GM12801 (cell line): Measurements from ENCODE around the gene ENTR1.

Experiments
- CTCF ChIP-seq: IDR thresholded peaks from one replicate; pipeline ENCODE4 v1.5.1; 2011; ENCODE audit warnings: control low read depth; ENCODE audit not compliant: insufficient read length; ENCODE audit errors: extremely low read depth

ENTR1 gene

GRCh38 chr9:136368190-136368589 is 42.2 kb downstream of the ENTR1 start:
- TF ChIP-seq CTCF, result no peak

DNA sequence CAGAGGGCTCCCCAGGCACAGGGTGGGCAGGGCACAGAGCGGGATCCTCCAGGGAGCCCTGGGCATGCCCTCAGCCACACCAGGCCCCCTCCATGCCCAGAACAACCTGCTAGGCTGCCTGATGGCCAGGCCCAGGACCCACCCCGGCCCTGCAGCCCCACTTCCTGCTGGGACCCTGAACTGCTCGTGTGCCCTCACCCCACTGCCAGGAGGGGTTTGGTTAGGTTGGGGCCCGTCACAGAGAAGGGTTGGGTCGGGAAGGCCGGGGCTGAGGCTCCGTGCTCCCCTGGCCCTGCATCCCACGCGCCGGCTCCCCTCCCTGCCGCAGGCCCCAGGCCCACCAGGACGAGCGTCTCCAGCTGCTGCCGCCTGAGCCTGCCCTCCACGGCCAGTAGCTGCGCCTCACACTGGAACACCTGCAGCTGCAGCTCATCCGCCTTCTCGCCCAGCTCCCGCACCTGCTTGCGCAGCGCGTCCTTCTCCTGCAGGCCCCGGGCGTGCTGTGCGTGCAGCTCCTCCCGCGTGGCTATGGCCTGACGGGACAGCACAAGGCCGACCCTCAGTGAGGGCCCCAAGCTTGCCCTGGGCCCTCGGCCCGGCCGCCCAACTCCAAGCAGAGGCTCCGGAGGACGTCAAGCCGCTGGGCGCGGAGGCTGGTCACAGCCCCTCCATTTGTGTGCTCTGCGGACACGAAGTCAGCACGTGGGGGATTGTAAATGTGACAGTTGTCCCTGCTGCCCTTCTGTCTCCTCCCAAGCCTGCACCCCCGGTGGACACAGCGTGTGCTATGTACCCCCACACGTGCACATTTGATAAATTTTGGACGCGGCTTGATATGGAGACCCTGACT is 42.9 kb downstream of the ENTR1 start:
- no peak for TF ChIP-seq CTCF

DNA sequence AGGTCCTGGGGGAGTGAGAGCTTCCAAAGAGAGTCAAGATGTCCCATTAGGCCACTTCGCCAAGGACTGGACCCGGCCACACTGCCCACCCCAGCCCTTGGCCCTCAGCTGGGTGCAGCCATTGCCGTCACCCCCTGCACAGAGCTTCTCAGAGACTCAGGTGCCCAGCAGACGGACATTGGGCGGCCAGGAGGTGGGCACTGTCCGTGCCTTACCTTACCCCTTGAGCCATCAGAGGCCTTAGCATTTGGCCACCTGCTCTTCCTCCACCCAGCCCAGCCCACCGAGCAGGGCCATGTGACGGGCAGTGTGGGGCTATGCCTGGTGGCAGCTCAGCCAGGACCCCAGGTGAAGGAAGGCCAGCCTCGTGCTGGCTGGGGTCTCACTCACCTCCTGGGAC is 43.6 kb downstream of the ENTR1 start:
- TF ChIP-seq CTCF, result no peak

DNA sequence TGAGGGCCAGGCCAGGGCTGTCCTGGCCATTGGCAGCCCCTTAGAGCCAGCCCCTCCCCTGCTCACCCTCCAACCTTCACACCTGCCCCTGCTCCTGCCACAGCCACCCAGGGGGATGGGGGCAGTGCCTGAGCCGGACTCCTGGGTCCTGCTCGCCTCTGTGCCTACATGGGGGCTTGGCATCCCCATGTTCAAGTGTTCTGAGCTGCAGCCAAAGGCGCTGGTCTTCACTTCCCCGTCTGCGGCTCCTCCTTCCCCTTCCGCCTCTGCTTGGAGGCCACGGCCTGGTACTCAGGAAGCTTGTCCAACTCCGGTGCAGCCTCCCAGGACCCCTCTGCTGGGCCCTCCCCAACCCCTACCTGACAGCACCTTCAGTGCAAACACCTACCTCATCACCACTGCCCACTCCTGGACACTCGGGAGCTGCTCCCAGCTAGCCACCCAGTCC is 44.6 kb downstream of the ENTR1 start:
- TF ChIP-seq CTCF, result no peak

- no peak for TF ChIP-seq CTCF
These were observed 45.3 kb downstream of the ENTR1 start for GRCh38 chr9:136364942-136365774.

DNA sequence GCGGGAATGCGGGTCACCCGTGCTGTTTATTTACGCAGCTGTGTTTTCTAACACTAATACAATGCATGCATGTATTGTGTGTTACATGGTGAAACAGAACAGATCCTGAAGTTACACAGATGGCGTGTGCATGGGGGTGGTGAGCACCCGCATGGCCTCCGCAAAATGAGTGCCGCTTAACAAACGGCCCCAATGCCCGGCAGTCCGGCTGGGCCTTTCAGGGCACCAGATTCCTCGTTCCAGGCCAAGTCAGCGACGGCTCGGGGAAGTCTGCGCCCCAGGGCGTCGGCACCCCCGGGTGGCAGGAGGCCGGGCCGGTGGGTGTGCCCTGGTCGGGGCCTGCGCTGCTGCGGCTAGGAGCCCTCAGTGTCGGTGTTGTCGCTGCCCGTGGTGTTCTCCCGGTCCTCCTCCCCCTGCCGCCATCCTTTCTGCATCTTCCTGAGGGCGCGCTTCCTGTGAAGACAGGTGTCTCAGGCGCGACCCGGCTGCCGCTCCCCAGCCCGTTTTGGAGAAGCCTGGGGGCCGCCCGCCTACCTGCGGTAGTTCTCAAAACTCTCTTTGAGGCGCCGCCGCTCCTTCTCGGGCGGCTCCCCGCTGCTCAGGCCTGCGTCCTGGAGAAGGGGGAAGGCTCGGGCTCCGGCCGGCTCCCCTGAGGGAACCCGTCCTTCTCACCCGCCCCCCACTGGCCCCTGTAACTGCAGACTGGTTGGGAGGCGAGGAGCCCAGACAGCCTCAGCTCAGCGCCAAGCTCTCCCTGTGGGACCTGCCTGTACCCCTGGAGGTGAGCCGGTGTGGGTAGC is 46.3 kb downstream of the ENTR1 start:
- TF ChIP-seq CTCF, result no peak
